GM23338 (cell line): ENCODE measurements around the gene INCA1.

Source experiments
- CTCF ChIP-seq, 2 experiments: fragments of 200-600 bp in 1 of 2; sonication (generic) in 1 of 2; conservative IDR thresholded peaks; 2 replicates each; pipeline versions ENCODE4 v1.5.1 to v1.6.1; 2016 to 2017; ENCODE audit warnings: antibody characterized with exemption in 2 of 2, low read depth in 2 of 2, mild to moderate bottlenecking in 2 of 2, moderate library complexity in 1 of 2
- EZH2 ChIP-seq: fragments of 200-600 bp; sonication (generic); IDR thresholded peaks from one replicate; pipeline ENCODE4 v1.8.0; 2017; ENCODE audit warnings: antibody characterized with exemption, mild to moderate bottlenecking, low read depth; ENCODE audit not compliant: unreplicated experiment

- TF ChIP-seq CTCF (conservative IDR thresholded peaks at IDR 0.05; ENCODE audit: low read depth in 2 of 2) (no peak), EZH2 (no peak)
Measured at GRCh38 chr17:4960279-4960922, 36.9 kb downstream of the INCA1 start.
